Stimulated activated CD4-positive, alpha-beta T cell treated with anti-CD3 and anti-CD28 coated beads, Interleukin-2, amount 100 ng/mL, for 24 hours (primary cell): ENCODE data around the gene FBXO31.

ENCODE experiments used
- DNase-seq, 2 donors: peaks; one replicate each; pipeline ENCODE4 v3.0.0-alpha.2; 2020

The FBXO31 gene, protein sequence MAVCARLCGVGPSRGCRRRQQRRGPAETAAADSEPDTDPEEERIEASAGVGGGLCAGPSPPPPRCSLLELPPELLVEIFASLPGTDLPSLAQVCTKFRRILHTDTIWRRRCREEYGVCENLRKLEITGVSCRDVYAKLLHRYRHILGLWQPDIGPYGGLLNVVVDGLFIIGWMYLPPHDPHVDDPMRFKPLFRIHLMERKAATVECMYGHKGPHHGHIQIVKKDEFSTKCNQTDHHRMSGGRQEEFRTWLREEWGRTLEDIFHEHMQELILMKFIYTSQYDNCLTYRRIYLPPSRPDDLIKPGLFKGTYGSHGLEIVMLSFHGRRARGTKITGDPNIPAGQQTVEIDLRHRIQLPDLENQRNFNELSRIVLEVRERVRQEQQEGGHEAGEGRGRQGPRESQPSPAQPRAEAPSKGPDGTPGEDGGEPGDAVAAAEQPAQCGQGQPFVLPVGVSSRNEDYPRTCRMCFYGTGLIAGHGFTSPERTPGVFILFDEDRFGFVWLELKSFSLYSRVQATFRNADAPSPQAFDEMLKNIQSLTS

GRCh38 chr16:87383505-87384161 is at the start of gene FBXO31:
Gene FBXO31 (minus strand): TSS chr16:87383776. CDS start chr16:87383744, 32 bp downstream.
- DNase-seq = peak; percentile 93

DNA sequence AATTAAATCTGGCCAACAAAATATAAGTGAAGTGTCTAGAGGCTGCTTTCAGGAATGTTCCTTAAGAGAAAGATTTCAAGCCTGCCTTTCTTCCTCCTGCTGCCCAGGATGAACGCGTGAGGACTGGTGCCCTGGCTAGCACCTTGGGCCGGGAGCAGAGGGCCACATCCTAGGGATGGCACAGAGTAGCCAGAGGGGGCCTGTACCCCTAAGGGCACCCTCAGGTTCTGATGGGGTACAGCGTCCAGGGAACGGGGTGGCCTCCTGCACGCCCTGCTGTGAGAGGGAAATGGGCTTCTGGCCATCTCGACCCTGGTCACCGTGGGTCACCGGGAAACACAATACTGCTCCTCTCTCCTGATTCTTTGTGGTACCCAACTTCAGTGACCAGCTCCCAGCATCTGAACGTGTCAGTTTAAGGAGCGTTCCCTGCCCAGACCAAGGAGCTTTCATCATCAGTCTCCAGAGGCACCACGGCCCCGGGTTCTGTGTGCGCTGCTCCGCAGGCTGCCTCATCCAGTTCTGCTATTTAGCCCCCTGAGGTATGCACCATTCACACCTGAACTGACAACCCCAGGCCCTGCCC is 48.8 kb upstream of the FBXO31 start:
- no peak for DNase-seq

DNA sequence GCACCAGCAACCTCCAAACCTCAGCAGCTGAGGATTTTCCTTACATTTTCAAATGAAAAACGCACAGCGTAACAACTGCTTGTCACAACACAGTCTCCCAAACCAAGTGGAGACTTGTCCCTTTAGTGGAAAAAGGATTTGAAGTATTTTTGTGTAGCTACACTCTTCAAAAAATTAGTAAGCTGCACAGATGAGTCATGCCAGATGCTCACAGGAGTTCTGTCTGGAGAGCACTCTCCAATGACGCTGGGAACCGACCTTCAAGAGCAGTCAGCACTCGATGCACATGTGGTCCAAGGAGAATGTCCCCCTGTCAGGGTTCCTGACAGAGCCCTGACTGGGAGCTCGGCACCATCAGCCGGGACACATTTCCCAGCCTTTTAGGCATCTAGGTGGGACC is 48.4 kb upstream of the FBXO31 start:
- DNase-seq = no peak

GRCh38 chr16:87426423-87427215 is 43.0 kb upstream of the FBXO31 start:
- DNase-seq = no peak

DNA sequence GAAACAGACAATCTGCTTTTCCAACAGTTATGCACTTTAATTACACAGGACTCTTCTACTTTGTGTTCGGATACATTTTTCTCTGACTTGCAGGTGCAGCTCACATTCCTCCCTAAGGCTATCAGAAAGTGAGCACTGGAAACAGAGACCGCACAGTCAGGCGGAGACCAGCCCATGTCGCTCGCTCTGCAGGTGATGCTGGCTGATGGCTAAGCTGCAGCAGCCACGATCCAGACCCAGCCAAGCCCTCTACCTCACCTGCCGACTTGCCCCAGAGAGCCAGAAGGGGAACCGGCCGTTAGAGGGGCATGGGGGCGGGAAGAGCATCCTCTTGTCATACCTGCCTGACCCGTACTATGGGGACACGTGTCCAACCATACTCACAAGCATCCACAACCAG is 42.4 kb upstream of the FBXO31 start:
- DNase-seq = no peak

DNA sequence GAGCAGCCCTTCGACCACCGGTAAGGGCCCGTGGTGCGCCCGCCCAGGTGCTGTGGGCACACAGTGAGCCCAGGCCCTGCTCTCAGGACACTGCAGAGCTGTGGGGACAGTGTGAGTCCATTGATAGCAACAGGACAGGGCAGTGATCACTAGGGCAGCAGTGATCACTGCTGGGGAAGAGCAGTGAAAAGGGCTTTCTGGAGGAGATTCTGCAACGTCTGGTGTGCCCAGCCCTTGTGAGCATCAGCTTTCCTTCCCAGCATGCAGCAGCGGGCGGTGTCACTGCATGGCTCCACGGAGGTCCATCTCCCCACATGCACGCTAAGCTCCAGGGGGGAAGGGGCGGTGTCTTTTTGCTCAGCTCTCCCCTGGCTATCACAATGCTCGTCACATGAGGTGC is 40.7 kb upstream of the FBXO31 start:
- DNase-seq = no peak

DNA sequence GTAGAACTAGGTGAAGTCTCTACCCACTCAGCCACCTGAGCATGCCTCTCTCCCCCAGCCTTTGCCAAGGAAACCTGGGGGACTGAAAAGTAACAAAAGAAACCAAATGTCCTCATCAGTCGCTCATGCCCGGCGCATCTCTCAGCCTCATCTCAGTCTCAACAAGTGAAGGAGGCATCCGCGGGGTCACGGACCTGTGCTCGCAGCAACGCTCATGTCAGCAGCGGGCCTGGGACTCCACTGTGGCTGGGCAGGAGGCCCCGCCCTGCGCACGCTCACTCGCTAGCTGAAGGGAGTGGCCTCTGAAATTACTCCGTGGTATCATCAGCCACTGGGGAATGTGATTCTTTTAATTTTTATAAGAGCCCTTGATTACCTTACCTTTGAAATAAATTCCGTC is 39.9 kb upstream of the FBXO31 start:
- DNase-seq = no peak

GRCh38 chr16:87422106-87422505 is 38.5 kb upstream of the FBXO31 start:
- no peak for DNase-seq

DNA sequence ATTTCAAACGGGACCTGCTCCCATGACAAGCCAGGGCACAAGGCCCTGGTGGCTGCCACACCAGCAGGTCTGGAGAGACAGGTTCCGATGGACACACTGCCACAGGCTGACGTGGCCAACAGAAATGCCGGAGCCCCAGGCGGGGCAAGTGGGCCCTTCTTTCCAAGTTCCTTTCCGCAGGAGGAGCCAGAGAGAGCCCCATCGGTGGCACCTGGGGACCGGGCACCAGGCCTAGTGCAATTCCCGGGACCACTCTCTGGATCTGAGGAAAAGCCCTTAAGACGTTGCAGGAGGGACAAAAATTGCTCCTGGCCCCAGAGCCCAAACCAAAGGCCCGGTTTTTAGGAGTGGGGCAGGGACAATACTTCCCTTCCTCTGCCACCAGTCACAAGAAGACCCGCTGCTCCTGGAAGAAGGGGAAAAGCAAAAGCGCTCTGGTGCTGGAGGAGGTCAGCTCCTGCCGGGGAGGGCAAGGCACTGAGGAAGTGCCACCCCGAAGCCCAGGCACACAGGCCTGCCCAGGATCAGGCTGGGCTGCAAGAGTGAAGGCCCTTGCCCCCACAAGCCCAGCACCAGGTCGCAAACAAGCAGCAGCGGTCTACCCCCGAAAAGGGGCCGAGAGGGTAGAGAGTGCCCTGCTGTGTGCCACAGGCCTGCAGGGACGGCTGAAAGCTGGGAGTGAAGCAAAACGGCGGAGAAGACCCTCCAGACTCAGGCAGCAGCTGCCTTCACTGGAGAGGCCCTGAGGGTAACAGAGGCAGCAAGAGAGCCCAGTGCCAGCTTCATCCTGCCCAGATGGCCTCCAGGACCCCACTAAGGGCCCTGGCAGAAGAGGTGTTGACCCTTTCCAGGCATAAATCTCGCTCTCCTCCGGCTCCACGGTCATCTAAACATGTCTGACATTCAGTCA is 37.7 kb upstream of the FBXO31 start:
- no peak for DNase-seq

- no peak for DNase-seq
These were observed 36.7 kb upstream of the FBXO31 start for GRCh38 chr16:87420026-87421002.

DNA sequence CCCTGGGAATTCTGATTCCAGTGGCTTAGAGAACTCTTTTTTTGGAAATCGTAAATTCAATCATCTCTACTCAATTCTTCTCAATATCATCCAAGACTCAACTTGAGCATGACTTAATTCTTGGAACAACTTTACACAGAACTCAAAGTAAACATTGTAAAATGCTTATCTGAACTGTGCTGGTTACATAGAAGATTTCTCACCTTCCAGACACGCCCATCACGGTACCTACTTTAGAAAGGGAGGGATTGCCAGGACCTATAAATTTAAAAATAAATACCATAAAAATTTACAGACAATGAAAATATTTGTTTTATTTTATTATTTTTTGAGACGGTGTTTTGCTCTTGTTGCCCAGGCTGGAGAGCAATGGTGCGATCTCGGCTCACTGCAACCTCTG is 35.1 kb upstream of the FBXO31 start:
- DNase-seq = no peak

DNA sequence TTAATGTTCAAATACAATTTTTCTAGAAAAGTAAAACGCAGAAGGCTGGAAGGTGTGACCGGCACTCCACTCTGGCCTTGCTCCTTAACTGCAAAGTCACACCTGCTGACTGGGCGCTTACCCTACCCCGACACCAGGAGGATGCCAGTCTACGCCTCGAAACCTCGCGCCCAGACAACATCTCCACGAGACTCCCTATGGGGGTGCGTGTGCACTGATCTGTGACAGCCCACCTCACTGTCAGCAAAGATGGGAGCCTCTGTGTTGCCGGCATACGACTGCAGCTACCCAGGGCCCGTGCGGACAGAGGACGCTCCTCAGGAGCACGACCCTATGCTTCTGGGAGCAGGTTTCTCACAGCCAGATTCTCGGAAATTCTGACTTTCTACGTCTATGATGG is 34.6 kb upstream of the FBXO31 start:
- DNase-seq = no peak

GRCh38 chr16:87417528-87417910 is 33.9 kb upstream of the FBXO31 start:
- no peak for DNase-seq

GRCh38 chr16:87416826-87417527 is 33.4 kb upstream of the FBXO31 start:
- peak; percentile 38 to 42 for DNase-seq

- DNase-seq = no peak
These were observed 31.9 kb upstream of the FBXO31 start for GRCh38 chr16:87415441-87415840.

DNA sequence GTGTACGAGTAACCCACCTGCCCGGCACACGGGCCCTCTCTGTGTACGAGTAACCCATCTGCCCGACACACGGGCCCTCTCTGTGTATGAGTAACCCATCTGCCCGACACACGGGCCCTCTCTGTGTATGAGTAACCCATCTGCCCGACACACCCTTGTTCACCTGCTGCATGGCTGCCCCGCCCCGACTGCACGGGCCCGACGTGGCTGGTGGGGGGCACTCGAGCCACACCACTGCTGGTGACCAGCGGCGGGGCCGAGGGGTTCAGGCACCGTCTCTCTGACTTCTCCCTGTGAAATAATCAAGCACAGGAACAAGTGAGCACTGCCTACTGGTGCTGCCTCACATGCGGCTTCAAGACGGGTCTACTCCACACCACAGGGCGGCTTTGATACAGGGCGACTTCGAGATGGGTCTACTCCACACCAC is 30.7 kb upstream of the FBXO31 start:
- no peak for DNase-seq

GRCh38 chr16:87412996-87413421 is 29.4 kb upstream of the FBXO31 start:
- no peak for DNase-seq

DNA sequence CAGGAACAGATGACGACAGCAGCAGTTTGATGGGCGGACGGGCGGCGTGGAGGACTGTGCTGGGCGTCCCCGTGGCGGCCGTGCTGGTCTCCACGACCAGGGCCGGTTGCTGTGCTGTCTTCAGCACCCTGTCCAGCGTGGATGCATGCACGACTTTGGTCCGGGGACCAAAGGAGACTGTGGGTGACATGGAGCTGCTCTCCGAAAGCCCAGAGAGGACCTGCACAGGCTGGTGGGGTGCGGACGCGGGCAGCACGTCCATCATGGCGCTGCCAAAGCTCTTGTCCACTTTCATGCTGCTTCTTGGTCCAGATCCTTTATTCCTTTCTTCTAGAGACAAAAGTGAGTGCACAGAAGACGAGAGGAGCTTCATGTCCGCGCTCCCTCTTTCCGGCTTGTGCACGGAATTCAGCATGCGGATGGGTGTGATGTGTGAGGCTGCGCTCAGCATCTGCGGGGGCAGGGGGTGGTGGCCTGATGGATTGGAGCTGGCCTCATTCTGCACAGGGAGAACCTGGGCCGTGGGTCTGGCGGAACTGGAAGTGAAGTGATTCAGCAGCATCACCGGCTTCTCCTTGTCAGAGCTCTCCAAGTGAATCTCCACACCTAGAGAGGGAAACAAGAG is 28.9 kb upstream of the FBXO31 start:
- DNase-seq = no peak
